NCI-H2196 treated with DMSO at 0.1 percent for 48 hours (cell line): Measurements from ENCODE around the gene LRRC1.

Experiments used
- DNase-seq: peaks from one replicate; lab custom pipeline; 2025; ENCODE audit not compliant: unreplicated experiment; lab: John Stamatoyannopoulos, UW

The LRRC1 gene

DNA sequence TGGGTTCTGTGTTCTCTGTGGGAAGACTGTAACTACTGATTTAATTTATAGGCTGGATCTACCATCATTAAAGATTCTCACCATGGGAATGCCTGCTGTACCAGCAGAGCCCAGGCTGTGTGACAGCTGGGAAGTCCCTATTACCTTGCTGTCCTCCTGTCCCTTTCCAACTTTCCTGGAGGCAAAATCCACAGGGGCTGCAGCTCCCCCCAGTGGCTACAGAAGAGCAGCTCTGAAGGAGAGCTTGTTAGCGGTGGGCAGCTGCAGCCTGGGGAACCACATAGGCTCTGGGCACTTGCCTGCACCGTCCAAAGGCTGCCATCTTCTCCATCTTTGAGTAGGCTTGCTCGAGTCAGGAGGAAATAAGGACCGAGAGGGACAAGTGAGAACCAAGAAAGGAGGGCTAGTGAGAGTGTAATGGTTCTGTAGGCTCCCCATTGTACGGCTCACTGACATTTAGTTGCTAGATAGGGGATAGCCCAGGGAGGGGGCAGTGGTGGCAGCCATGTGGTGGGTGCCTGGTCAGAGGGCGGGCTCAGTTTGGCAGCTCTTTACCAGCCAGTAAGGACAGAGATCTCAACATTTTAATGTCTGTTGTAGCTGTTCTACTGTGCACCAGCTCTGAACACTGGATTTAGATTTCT, 161.4 kb downstream of the LRRC1 start:
- DNase-seq, result peak; percentile 64

- DNase-seq, result no peak
Observed at GRCh38 chr6:53956804-53957203, 162.0 kb downstream of the LRRC1 start.

- no peak for DNase-seq
Observed at GRCh38 chr6:53959717-53960116, 164.9 kb downstream of the LRRC1 start.

DNA sequence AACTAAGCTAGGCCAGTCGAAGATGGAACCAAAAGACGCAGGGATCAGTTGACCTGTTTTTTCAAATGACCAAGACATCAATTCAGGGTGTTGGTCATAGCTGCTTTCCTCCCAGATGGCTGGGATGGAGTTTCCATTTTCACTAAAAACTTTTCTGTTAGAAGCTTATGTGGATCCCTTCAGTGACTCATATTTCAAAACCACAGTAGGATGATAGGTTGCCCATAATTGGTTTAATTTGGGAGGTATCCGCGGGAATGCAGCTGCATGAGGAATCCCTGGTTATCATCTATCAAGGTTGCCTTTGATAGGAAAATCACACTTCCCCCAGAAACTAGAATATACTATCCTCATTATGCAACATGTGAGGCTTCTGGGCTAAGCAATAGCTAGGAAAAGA, 165.5 kb downstream of the LRRC1 start:
- DNase-seq, result no peak

DNA sequence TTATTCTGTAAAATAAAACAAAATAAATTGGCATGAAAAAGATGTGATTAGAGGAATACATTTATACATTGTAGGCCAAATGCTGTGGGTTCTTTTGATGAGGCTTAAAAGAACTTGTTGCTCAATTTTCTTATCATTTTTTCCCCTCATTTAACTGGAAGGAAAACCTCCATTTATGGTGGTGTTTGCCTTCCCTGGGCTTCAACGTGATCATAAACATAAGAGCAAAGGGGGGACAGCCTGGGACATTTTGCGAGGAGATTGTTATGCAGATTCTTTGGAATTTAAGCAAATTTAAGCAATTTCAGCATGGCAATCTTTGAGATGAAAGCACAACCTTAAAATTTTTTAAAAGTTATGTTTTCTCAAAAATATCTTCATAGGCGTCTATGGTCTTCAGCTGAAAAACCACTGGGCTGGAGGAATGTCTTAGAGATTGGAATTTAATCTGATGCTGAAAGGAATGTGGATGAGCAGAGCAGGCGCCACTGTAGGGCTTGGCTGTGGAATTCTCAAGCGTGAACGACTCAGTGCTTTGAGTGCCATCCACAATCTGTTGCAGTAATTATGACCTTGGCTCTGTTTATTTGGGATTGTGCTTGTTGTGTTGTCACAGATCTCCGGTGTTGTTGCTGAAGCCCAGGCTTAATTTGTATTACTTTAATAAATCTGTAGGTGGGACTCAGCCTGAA, 167.0 kb downstream of the LRRC1 start:
- no peak for DNase-seq

DNA sequence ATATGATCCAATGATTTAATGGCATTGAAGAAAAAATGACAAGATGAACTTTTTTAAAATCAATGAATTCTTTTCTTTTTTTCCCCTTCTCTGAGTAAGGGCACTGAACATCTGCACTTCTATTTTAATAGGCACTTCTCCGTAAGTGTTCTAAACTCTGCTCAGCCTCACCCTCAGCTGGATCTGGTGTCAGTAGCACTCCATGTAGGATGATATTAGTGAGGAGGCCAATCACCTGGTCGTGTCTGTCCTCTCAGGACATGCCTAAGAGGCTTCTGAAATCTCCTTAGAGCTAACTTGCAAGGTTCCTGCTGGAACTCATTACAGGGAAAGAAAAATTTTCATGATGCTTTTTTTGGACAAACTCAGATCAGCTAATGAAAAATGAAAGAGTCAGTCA, 167.8 kb downstream of the LRRC1 start:
- no peak for DNase-seq

DNA sequence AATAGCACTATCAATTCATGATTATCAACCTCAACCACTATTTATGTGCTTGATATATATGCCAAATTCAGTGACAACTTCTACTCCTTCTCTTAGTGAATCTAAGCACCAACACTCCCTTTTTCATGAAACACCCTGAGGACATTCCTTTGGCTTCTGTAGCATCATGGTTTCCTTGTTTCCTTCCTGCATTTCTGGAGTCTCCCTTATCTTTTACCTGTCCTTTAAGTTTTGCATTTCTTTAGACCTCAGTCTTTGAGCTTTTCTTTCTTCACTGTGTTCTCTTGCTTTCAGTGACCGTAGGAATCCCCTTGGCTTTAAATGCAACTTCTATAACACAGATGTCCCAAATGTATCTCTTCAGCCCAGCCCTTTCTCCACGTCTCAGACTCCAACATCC, 172.6 kb downstream of the LRRC1 start:
- no peak for DNase-seq
